GM18858 (cell line): Measurements from ENCODE around the gene MLLT3.
A peak's percentile ranks its signal among the peaks of the same experiment; 100 is the strongest.

ENCODE experiments used
- ATAC-seq: cut with Tn5 transposase; IDR thresholded peaks from one replicate; pipeline ENCODE4 v1.9.1; 2021; ENCODE audit not compliant: unreplicated experiment

MLLT3 gene

DNA sequence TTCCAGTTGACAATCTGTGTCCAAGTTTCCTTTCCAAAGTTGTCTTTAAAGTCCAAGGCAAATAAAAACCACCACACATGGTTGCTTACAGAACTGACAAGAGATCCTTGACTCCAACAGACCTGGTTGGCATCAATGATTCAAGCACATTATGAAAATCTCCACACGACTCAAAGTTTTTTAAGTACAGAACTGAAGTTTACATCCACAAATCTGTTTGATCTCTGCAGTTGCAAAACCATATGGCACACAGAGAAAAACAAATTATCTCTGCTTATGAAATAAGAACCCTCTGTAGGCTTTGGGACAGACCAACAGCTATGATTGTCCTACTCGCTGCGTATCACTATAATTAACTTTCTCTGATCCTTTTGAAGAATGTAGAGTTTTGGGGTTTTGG, 60.8 kb downstream of the MLLT3 start:
- no peak for ATAC-seq

DNA sequence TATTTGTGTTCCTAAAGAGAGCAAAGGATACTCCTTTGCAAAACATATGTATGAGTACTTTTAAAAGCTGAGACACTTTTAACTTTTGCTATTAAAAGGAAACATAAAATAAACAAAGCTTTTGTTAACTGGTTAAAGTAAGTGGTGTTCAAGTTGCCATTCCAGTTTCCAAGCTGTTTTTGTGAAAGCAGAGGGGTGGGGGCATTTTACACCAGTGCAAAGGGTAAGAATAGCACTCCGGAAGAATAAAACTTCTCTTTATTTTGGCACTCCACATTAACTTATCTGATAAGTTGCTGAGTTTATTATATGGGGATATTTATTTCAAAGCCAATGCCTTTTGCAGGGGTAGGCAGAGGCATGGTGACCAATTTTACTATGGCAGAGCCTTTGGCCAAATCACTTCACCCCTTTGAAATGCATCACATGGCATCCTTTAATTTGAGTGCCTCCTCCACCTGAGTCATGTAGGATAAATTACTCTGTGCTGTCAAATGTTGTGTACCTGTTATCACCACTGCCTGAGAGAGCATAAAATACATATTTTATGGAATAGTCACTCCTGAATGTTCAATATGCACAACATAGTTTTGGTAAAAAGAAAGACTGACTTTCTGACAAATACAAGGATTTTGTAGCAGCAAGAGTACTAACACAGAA, 62.9 kb downstream of the MLLT3 start:
- ATAC-seq = no peak

DNA sequence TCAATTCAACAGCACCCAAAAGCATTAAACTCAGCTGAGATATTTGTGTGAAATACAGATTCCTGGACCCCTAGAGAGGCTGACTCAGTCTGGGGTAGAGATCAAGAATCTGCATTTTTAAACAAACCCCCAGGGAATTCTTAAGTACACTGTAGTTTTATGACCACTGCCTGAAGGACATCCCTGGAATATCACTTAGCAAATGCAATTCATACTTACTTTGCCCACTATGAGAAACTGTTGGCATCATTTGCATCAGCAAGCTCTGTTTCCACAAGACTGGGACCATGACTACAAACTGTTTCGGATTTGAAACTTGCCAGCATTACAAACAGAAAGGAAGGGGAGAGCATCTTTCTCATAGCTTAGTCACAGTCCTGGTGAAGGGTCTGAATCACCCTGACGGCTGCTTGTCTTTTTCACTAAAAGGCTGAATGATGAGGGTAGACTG, 63.7 kb downstream of the MLLT3 start:
- no peak for ATAC-seq

- no peak for ATAC-seq
Measured at GRCh38 chr9:20557890-20558565, 64.3 kb downstream of the MLLT3 start.

GRCh38 chr9:20557285-20557684, 65.0 kb downstream of the MLLT3 start:
- no peak for ATAC-seq

DNA sequence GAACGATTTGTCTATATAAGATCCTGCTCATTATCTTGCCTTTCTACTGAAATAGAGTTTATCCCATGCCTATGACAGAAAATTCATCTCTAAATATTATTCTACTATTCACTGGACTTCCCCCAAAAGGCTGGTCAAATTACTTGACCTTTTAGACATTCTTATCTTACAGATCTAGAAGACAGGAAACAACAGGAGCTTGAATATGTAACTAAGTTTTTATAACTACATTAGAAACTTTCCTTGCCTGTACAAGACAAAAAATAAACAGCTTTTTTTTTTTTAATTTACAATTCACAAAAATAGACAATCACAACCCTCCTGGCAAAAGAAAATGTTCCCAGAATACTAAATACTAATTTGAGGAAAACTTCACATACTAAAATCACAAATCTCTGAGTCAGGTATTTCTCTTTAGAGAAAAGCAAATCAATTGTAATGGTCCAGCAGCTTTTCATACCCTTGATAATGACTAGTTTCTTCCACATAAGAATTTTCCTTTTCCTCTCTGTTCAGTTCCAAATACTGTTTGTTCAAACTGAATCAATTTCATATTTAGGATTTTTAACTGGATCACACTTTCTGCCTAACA, 68.6 kb downstream of the MLLT3 start:
- peak; percentile 13 for ATAC-seq

- peak; percentile 31 for ATAC-seq
Measured at GRCh38 chr9:20552874-20553557, 69.3 kb downstream of the MLLT3 start.

- peak; percentile 61 for ATAC-seq
Measured at GRCh38 chr9:20551835-20552234, 70.5 kb downstream of the MLLT3 start.

- ATAC-seq = no peak
Measured at GRCh38 chr9:20551236-20551635, 71.1 kb downstream of the MLLT3 start.

GRCh38 chr9:20550326-20550725, 72.0 kb downstream of the MLLT3 start:
- no peak for ATAC-seq

DNA sequence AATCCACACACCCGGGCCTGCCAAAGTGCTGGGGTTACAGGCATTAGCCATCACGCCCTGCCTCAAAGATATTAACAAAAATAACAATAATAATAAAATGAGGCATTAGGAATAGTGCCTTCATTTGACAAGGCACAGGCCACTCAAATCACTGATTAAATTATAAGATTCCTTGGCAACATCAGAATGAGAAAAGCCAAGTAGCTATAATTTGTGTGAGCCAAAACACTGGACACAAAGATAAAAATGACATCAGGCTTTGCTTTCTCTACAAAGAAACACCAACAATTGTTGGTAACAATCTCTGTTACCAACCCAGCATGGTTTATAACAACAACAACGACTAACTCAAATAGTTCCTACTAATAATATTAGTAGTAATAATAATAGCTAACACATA, 73.2 kb downstream of the MLLT3 start:
- no peak for ATAC-seq

DNA sequence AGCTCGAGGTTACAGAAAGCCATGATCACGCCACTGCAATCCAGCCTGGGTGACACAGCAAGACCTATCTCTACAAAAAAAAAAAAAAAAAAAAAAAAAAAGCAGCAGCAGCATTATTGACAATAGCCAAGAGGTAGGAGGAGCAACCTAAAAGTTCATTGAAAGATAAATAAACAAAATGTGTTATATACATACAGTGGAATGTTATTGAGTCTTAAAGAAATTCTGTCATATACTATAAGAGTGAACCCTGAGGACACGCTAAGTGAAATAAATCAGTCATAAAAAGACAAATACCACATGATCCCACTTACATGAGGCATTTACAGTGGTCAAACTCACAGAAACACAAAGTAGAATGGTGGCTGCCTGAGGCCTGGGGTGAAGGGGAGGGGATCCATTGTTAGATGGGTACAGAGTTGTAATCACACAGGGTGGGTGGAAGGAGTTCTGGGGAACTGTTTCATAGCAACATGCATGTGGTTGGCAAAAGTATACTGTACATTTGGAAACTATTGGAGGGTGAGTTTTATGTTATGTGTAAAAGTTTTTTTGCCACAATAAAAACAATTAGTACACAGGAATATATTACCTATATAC, 77.2 kb downstream of the MLLT3 start:
- no peak for ATAC-seq

DNA sequence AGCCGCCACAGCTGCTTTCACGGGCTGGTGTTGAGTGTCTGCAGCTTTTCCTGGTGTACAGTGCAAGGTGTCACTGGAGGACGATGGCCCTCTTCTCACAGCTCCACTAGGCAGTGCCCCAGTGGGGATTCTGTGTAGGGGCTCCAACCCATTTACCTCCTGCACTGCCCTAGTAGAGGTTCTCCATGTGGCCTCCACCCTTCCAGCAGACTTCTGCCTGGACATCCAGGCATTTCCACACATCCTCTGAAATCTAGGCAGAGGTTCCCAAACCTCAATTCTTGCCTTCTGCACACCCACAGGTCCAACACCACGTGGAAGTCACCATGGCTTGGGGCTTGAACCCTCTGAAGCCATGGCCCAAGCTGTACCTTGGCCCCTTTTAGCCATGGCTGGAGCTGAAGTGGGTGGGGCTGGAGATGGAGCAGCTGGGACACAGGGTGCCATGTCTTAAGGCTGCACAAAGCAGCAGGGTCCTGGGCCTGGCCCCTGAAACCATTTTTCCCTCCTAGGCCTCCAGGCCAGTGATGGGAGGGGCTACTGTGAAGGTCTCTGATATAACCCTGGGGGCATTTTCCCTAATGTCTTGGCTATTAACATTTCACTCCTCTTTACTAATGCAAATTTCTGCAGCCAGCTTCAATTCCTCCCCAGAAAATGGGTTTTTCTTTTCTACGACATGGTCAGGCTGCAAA, 82.0 kb downstream of the MLLT3 start:
- no peak for ATAC-seq

DNA sequence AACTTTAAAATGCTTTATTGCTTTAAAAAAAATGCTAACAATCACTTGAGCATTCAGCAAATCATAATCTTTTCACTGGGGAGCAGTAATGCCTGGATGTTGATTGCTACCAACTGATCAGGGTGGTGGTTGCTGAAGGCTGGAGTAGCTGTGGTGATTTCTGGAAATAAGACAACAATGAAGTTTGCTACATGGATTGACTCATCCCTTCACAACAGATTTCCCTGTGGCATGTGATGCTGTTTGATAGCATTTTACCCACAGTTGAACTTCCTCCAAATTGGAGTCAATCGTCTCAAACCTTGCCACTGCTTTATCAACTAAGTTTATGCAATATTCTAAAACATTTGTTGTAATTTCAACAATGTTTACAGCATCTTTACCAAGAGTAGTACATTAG, 83.3 kb downstream of the MLLT3 start:
- no peak for ATAC-seq

GRCh38 chr9:20538092-20538491, 84.2 kb downstream of the MLLT3 start:
- ATAC-seq = no peak

- no peak for ATAC-seq
Measured at GRCh38 chr9:20537294-20537693, 85.0 kb downstream of the MLLT3 start.

GRCh38 chr9:20532584-20532983, 89.7 kb downstream of the MLLT3 start:
- ATAC-seq = no peak

- ATAC-seq = no peak
Measured at GRCh38 chr9:20529837-20530236, 92.5 kb downstream of the MLLT3 start.

GRCh38 chr9:20528253-20528652, 94.0 kb downstream of the MLLT3 start:
- ATAC-seq = no peak

DNA sequence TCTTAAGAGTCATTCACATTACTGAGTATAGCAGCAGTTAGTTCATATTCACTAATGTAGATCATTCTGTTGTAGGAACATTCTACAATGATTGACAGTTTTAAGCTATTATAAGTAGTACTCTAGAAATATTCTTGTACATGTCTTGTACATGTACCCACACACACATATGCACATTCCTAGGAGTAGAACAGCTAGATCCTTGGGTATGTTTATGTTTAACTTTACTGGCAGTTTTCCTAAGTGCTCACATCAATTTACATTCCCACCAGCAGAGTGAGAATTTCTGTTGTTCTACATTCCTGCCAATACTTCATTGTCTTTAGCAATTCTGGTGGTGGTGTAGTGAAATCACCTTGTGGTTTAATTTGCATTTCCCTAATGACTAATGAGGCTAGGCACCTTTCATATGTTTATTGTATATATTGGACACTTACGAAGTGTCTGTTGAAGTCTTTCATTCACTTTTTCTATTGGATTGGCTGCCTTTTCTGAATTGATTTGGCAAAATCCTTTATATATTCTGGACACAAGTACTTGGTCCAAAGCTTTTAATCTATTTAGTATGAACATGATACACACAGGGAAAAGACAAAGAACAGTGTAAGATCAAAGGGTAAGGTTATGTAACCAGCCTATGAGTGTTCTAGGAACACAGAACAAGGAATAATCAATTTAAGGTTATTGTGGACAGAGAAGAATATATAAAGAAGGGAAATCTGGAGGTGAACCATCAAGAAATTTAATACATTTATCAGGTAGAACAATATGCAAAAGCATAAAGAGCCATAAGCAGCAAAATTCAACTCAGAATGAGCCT, 95.6 kb downstream of the MLLT3 start:
- peak; percentile 71 for ATAC-seq
